T-helper 2 cell (primary cell): ENCODE measurements around the gene GFOD2.

Source experiments
- DNase-seq, 5 experiments: peaks; one replicate each; pipeline versions ENCODE4 v3.0.0 to v3.0.0-alpha.2; 2012 to 2022

GFOD2 gene

DNA sequence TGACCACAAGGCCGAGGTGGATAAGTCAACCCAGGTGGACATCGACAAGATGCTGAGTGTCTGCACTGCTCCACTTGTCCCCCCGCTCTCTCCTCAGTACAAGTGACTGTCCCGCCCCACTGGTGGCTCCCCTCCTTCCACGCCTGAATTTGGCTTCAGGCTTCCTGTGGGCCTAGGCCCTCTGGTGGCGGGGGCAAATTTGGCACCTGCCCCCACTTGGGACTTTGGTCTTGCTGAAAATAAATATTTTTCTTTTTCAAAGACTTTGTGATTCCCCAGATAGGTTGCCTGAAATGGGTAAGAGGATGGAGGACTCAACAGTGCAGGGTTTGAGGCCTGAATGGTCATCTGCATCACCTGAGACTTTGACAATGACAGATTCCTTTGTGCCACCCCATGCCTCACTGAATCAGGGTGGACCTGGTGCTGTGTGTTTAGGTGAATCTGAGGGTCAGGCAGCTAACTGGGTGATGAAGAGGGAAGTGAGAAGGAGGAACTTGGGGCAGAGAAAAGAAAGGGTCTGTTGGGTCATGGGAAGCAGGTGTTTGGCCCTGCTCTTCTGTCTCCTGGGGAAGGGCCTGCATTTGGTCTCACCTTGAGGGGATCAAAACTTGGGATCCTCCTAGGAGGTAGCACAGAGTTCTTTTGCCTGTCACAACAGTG lies 50.5 kb downstream of the GFOD2 start:
- DNase-seq = peak in 1 of 5 experiments; percentile 41

DNA sequence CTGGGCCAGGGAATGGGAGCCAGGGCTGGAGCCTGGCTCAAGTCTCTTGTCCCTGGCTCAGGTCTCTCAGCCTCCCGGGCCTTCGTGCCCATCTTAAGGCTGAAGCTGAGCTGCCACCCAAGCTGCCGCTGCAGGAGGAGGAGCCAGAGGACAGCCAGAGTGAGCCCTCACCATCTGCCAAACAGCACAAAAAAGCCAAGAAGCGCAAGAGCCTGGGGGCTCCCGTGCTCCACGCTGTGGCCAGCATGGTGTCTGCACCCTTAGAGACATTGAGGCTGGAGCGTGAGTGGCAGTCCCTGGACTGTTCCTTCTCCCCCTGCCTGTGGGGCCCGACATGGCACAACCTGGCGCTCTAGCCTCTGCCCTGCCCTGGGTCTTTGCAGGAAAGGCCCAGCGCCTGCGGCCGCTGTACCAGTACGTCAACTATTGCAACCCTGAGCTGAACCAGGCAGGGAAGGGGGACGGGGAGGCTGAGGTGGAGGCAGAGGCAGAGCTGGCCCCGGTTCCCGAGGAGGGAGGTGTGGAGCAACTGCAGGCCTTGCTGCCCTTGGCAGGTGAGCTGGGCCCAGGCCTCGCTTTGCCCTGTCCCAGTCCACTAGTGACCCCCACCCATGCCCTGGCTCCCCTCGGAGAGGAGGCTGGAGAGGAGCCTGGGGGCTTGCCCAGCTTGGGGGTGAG lies 51.2 kb downstream of the GFOD2 start:
- DNase-seq = peak; percentile 47 to 92 (median 66)

DNA sequence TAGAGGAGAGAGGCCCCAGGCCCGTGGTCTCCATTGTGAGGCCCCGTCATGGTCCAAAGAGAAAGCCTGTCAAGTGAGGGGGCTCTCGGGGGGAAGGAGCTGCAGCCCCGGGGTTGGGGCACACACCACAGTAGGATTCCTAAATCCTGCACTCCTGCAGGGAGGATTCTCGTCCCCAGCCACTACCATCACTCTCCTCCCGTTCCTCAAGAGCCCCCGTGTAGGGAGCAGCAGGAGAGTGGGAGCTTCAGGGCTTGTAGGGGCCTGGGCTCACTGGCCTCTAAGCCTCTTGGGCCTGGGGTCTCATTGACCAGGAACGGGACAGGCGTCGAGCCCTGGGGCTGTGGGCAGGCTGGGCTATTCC lies 51.7 kb downstream of the GFOD2 start:
- DNase-seq = no peak

DNA sequence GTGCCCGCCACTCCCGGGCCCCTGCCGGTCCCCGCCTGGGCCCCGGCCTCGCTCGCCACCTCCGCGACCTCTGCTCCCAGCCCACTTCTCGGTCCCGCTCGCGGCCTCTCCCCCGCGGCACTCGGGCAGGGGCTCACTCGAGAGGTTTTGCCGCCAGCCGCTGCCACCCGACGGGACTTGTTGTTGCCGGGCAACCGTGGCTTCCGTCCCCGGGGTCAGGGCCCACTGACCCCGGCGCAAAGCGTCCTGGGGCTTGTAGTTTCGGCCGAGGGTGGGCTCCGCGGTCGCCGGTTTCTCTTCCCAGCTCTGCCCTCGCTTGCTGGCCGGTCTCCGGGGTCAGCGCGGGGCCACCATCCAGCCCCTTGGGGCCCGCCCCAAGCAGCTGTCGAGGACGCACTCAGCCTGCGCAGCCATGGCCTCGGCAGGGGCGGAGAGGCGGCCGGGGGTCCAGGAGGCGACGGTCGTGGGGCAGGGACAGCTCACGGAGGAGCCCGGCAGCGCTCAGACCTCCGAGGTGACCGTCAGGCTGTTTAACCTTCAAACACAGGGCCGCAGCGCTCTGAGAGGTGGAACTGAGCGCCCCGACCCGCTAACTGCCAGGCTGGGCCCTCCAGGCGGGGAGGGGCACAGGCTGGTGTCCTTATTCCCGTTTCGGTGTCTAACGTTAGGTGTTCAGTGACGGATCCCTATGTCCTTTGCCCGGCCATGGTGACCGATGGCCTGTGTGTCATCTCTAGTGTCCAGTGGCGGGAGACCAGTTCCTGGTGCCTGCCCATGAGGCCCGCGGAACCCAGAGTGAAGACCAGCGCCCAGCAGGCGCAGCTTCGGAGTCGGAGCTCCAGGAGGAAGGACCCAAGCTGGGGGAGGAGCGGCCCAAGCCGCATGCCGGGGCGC lies 52.3 kb downstream of the GFOD2 start, which contains the start of the genes C16orf86 and ENKD1:
Gene C16orf86 (plus strand): TSS at position 256 of the 894 bp plus-strand sequence. CDS start 157 bp downstream, at position 413.
Gene ENKD1 (minus strand): TSS at position 192 of the 894 bp plus-strand sequence. CDS start 308 bp downstream, outside the sequence.
- peak; percentile 66 to 88 (median 70) for DNase-seq

DNA sequence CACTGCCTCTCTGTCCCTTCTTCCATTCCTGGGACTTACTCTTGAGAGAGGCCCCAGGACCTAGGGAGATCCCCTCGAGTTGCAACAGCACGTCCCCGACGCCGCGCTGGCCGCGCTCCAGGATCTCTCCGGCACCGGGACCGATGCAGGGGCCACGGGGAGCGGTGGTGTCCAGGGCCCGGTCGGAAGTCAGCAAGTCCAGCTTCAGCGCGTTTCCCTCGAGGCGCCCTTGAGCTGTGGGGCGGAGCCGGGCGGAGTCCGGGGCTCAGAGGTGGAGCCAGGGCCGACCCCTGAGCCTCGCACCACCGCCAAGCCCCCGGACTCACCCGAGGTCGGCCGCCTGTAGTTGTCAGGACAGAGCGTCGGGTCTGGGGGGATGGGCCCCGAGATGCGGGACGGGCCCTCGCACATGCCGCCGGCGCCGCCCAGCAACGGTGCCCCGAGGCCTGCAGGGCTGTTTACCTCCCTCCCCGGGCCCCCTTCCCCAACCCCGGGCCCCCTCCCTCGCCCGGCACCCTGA lies 53.0 kb downstream of the GFOD2 start:
- DNase-seq = no peak

DNA sequence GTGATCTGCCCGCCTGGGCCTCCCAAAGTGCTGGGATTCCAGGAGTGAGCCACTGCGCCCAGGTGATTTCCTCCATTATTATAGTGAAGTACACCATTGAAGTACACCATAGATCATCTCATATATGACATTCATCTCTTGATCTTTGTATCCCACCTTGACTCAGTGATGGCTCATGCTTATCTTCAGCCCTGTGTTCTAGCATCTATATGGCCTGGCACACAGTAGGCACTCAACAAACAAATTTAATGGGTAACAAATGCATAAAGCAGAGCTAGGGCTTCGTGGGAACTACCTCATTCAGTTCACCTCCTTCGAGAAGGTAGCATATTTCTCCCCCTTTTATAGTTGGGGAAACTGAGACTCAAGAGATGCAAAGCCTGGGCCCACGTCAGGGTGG lies 53.5 kb downstream of the GFOD2 start:
- DNase-seq = no peak

DNA sequence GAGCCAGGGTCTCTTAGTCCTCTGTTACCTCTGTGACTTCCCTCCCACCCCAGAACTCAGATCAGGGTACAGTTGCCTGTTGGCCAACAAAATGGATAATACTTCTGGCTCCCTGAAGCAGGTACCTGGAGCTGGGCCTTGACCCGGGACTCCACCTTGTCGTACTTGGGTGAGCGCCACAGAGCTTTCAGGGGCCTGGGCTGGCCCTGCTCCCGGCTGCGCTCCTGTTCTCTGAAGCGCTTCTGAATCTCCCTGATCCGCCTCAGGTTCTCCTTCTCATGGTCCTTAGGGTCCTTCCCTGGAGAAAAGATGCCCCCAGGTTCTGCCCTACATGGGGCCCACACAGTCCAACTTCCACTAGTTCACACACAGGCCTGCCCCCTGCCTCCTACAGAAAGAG lies 54.2 kb downstream of the GFOD2 start:
- DNase-seq = no peak

DNA sequence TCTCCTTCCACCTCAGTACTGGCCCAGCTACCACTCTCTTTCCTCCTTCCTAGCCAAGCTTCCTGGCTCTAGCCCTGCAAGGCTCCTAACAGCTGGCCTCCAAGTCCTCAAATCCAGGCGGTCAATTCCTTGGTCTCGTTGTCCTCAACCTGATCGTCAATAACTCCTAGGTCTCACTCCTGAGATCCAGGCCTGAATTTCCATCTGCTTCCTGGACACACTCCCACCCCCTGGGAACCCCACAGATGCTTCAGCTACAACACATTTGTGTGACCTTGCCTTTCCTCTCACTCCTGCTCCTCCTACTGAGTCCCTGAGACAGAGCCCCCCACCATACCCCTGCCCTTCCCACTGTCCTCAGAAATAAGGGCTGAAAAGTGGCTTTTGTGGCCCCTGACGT lies 54.9 kb downstream of the GFOD2 start:
- DNase-seq = no peak

DNA sequence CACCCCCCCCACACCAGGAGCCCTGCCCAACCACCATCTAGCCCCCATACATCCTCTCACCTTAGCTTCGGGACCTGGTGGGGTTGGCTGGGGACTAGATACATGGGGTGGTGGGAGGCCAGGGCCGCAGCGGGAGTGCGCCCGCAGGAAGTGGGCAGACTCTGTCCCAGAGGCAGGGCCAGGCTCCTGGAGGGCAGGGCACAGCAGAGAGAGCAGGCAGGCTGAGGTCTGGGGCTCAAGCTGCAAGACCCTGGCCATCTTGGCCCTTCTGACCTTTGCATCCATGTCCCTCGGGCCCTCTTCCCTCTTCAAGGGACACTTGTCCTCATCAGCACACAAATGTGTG lies 55.3 kb downstream of the GFOD2 start:
- no peak for DNase-seq

DNA sequence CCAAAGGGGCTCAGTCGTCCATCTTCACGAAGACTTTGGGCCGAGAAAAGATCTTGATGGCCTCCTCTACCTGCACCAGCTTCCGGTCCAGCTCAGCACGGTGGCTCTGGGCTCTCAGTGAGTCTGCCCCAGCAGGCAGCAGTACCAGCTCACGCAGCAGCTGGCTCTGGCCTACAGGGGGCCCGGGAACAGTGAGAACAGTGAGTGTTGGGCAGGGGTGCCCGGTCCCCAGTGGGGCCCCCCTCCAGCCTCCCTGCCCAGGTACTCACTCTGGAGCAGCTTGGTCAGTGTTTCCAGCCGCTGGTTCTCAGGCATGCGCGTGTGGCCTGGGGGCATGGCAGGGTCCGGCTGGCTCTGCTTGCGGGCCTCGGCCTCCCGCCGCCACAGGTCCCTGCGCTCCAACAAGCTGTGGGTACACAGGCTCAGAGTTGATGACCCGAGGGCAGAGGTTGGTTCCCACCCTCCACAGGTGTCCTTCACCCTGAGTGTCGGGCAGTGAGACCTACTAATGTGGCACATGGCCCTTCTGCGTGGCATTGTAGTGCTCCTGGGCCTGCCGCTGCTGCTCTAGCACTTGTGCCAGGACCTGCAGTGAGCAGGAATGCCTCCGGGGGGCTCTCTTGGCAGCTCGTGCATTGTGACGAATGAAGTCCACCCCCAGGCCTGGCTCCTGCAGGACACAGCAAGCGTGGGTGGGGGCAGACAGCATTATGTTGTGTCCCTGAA lies 55.8 kb downstream of the GFOD2 start:
- DNase-seq = peak in 1 of 5 experiments; percentile 36

DNA sequence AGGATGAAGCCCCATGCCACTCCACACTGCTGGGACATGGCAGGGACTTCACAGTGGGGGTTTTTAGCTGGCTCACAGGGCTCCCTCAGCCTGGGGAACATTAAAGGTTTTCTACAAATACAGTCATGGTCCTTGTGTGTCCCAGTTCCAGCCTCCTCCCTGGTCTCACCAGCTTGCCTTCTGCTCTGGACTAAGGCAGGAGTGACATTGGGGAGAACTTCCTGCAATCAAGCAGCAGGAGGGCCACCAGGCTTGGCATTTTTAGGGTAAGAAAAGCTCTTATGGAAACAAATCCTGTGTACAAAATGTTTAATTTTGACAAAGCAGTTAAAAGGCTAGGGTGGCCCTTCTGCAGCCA lies 56.5 kb downstream of the GFOD2 start:
- no peak for DNase-seq

DNA sequence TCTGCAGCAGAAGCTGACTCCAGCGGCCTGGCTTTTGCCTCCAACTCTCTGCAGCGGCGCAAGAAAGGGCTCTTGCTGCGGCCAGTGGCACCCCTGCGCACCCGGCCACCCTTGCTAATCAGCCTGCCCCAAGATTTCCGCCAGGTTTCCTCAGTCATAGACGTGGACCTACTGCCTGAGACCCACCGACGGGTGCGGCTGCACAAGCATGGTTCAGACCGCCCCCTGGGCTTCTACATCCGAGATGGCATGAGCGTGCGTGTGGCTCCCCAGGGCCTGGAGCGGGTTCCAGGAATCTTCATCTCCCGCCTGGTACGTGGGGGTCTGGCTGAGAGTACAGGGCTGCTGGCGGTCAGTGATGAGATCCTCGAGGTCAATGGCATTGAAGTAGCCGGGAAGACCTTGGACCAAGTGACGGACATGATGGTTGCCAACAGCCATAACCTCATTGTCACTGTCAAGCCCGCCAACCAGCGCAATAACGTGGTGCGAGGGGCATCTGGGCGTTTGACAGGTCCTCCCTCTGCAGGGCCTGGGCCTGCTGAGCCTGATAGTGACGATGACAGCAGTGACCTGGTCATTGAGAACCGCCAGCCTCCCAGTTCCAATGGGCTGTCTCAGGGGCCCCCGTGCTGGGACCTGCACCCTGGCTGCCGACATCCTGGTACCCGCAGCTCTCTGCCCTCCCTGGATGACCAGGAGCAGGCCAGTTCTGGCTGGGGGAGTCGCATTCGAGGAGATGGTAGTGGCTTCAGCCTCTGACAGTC lies 57.0 kb downstream of the GFOD2 start:
- DNase-seq = no peak

DNA sequence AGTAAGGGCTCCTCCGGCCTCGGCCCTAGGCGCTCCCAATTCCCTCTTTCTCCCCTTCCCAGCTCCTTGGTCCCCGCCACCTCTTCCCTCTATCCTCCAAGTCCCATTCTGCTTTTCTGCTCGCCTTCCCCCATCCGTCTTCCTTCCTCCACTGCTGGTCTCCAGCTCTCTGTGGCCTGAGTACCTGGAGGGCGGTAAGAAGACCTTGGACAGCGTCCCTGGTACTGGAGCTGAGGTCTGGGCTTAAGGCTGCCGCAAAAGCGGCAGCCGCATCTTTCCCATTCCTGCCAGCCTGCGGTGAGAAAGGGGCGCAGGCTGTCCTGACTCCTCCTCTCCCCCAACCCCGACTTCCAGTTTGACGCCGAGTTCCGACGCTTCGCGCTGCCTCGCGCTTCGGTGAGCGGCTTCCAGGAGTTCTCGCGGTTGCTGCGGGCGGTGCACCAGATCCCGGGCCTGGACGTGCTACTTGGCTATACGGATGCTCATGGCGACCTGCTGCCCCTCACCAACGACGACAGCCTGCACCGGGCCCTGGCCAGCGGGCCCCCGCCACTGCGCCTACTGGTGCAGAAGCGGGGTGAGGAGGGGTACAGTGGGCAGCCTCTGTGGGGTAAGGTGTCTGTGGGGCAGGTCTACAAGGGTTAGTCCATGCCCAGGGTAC lies 57.9 kb downstream of the GFOD2 start:
- DNase-seq = peak in 1 of 5 experiments; percentile 39

DNA sequence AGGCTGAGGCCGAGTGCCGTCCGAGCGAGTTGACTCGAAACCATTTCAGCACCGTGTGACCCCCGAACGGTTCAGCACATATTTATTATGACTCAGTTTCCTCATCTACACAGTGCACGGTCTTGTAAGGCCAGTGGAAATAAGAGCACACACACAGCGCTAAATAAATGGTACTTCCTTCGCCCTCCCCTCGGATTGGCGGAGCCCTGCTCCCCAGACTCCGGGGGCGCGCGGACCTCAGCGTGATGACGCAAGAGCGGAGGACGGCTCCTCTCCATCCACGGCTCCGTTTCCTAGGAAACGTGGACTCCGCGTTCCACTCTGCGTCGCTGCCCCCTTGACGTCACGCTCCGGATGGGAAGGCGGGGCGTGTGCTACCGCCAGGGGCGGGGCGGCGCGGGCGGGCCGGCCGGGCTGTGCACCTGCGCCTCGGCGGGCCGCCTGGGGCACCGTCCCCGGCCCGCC lies 58.5 kb downstream of the GFOD2 start, which contains the start of gene PARD6A:
Gene PARD6A (plus strand): TSS at position 397 of the 465 bp plus-strand sequence. CDS start 79 bp downstream, outside the sequence.
- peak; percentile 85 to 99 (median 95) for DNase-seq

DNA sequence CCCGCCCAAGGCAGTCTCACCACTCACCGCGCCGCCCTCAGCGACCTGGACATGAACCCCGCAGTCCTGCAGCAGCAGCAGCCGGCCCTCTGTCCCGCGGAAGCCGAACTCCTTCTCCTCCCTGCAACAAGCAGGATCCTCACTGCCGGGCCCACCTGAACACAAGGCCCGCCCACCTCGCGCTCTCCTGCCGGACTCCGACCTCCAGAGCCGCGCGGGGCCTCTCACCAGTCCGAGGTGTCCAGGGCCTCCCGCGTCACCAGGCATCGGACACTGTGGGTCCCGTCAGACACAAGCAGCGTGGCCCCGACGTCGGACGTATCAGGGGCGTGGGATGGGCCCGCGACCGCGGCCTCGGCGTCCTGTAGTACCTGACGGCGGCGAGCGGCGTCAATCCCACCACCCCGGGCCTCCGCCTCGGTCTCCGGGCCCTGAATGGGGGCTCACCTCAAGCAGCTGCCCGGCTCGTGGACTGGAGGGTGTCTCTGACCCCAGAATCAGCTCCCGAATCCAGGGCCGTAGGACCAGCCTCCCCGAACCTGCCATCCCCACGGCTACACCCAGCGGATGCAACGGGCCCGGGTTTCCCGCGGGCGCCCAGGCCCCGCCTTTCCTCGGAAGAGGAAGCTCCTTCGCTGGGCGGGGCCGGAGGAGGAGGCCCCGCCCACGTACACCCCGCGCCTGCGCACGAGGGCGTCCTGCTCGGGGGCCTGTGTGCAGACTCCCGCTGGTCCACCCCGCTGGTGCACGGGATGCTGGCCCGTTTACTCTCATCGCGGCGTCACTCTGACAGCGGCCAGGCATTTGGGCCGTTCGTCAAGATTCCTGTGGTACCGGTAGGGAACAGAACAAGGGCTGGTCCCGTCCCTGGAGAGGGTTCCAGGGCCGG lies 59.2 kb downstream of the GFOD2 start, which contains the start of gene ACD:
Gene ACD (minus strand): TSS at position 586 of the 889 bp plus-strand sequence. CDS start 40 bp downstream, at position 546.
- peak; percentile 87 to 92 (median 90) for DNase-seq

DNA sequence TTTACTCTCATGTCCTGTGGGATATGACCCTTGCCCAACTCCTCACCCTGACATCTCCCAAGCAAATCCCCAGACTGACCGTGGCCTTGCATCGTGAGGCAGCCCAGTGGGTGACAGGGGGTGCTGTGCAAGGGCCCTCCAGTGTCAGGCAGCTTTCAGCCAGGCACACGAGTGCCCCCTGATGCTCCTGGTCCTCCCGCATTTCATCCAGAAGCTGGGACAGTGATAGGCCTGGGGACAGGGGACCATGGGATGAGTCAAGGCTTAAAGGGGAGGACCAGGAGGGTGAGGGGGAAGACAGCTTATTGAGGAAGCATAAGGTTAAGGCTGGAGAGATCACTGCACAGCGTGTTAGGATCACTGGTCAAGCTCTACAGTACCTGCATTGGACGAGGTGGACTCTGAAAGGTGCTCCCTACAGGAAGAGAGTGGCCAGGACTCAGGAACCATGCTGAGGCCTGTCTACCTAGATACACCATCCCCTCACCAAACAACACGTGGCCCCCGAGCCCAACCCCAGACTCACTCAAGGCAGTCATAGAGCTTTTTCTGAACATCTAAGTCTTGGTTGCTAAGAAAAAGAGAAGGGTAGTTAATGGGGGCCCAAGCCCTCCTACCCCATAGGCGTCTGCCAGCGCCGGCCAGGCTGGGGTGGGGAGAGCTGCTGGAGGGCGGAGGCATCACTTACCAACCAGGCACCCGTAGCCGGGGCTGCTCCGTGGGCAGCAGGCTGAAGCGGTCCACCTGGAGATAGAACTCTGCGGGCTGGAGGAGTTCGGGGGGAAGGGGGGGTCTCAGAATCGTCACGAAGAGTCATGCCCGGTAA lies 60.1 kb downstream of the GFOD2 start:
- peak in 1 of 5 experiments; percentile 25 for DNase-seq

DNA sequence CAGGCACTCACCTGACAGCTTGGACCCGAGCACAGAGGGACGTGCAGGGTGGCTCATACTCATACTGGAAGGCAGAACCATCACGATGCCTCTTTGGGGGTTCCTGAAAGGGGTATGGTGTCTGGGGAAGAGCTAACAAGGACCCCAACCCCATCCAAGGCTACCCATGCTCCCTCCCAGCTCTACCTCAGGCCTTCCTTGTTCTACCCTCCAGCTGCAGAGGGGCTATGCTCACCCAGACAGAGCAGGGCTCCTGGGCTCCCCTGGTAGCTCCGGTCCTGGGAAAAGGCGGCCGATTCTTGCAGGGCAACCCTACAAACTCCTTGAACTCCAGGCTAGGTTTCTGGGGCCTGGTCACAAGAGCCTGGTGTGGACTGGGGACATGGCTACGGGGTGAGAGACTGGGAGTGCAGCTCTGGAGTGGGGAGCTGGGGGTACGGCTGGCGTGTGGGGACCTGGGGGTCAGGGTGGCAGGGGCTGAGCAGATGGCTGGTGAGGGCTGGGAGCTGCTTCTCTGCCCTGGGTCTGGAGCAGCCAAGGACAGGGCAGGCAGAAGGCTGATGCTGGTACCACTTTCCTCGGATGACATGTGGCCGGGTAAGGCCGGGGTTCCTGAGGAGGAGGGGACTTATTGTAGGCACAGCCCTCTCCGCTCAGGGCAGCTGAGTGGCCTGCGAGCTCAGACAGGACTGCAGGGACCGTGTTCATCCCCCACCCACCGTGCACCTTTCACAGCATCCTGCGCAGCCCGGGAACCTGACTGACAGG lies 61.2 kb downstream of the GFOD2 start:
- DNase-seq = no peak
